C1 segment of cervical spinal cord (tissue), 14 donors: Measurements from ENCODE around the gene EXTL2.
"Not testable (repeated sequence)": the region's sequence is repeated elsewhere in the genome, so short reads cannot be mapped to it uniquely, and the experiment has no call there.

ENCODE experiments used
- DNase-seq, 14 donors: peaks; one replicate each; lab custom pipeline; 2025; lab: John Stamatoyannopoulos, UW

The EXTL2 gene, protein sequence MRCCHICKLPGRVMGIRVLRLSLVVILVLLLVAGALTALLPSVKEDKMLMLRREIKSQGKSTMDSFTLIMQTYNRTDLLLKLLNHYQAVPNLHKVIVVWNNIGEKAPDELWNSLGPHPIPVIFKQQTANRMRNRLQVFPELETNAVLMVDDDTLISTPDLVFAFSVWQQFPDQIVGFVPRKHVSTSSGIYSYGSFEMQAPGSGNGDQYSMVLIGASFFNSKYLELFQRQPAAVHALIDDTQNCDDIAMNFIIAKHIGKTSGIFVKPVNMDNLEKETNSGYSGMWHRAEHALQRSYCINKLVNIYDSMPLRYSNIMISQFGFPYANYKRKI

GRCh38 chr1:100894603-100895539, at the start of gene EXTL2:
EXTL2 (minus strand) TSS chr1:100894842; CDS start chr1:100888757, 6,085 bp downstream.
- DNase-seq, result peak; percentile 36 to 92 (median 79)

DNA sequence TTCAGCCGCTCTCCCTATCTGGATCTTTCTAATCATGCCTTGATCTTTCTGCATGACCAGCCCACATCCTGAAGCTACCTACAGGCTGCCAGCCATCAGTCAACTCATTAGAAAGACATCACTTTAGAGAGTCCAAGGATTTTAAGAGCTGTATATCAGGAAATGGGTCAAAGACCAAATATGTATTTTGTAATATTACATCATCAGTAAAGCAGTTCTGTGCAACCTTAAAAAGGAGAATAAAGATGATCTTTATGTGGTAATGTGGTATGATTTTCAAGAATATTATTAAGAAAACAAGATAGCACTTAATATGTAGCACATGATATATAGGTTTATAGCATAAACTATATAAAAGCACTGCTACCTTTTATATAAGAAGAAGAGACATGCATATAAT, 48.9 kb upstream of the EXTL2 start:
- no peak for DNase-seq

- DNase-seq, result no peak
Observed at GRCh38 chr1:100942304-100943046, 47.8 kb upstream of the EXTL2 start.

- no peak for DNase-seq
Observed at GRCh38 chr1:100941580-100942216, 47.1 kb upstream of the EXTL2 start.

GRCh38 chr1:100941098-100941527, 46.5 kb upstream of the EXTL2 start:
- DNase-seq, result no peak

DNA sequence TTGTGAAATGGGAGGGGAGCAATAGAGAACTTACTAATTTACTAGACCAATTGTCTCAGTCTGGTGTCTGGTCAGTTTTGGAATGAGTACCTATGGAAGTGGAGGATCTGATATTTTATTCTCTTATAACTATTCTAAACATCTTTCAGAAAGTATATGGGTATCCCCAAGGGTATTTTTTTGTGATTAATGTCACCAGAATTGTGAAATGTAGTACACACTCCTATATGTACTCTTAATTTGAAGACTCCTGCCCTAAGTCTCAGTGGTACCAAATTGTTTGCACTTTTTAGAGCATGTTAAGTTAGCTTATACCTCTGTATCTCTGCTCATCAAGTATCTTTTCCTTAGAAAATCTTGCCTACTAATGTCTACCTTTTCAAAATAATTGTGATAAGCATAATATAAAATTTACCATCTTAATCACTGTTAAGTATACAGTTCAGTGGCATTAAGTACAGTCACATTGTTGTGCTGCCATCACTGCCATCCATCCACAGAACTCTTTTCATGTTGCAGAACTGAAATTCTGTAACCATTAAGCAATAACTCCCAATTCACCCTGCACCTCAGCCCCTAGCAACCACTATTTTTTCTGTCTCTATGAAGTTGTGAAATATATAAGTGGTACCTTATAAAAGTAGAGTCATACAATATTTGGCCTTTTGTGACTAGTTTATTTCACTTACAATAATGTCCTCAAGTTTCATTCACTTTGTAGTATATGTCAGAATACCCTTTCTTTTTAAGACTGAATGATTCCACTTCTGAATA, 41.7 kb upstream of the EXTL2 start:
- DNase-seq, result no peak

DNA sequence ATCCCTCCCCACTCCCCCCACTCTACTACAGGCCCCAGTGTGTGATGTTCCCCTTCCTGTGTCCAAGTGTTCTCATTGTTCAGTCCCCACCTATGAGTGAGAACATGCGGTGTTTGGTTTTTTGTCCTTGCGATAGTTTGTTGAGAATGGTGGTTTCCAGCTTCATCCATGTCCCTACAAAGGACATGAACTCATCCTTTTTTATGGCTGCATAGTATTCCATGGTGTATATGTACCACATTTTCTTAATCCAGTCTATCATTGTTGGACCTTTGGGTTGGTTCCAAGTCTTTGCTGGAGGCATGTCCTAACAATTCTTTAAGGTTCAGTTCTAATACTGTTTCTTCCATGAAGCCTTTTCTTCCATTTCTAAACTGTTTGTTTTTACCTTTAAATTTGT, 38.9 kb upstream of the EXTL2 start:
- not testable (repeated sequence) for DNase-seq

DNA sequence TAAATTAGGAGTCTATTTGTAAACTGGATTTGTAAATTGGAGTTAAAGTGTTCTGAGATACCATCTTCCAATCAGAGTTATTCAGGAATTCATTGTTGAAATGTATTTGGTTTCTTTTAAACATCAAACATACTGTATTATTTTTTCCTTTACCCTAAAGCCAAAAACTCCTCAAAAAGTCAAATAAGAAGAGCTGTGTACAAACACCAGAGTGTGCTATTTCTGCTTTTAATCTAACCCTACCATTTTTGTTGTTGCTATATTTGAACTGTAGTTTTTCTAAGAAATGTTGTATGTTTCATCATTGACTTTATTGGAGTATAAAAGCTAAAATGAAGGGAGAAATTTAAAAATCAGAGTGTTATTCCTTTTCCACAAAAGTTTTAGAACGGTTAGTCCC, 37.1 kb upstream of the EXTL2 start:
- no peak for DNase-seq

- DNase-seq, result no peak
Observed at GRCh38 chr1:100930494-100930893, 35.9 kb upstream of the EXTL2 start.

DNA sequence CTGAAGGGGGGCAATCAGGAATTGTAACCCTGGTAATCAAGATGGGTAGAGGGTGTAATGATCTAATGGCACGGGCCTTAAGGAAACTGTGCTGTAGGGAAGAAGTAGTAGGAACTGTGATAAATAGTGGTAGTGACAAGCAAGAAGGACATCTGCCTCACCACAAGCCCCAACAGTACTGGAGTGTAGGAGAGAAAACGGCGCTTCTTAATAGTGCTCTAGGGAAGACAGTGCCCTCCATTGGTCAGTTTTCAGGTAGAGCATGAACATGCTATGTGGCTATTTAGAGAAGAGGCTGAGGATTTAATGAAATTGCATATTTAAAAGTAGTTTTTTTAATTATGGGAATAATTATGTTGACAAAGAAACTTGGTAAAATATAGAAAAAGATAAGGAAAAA, 33.5 kb upstream of the EXTL2 start:
- no peak for DNase-seq

- no peak for DNase-seq
Observed at GRCh38 chr1:100927276-100927675, 32.6 kb upstream of the EXTL2 start.

GRCh38 chr1:100926240-100926639, 31.6 kb upstream of the EXTL2 start:
- DNase-seq, result no peak

DNA sequence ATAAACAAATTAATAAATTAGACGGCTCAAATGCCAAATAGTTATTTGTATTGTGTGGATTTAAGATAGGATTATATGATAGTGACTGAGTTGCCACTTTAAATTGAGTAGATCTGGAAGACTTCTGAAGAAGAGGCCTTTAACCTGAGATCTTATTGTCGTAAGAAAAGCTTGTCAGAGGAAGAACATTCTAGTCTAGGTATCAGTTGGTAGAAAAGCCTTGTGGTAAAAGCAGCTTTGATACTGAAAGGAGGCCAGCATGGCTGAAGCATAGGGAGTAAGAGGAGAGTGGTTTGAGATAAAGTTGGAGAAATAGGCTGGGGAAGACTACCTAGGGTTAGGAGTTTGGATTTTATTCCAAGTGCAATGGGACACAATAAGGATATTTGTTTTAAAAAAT, 30.3 kb upstream of the EXTL2 start:
- DNase-seq, result no peak

- no peak for DNase-seq
Observed at GRCh38 chr1:100924212-100924611, 29.6 kb upstream of the EXTL2 start.

DNA sequence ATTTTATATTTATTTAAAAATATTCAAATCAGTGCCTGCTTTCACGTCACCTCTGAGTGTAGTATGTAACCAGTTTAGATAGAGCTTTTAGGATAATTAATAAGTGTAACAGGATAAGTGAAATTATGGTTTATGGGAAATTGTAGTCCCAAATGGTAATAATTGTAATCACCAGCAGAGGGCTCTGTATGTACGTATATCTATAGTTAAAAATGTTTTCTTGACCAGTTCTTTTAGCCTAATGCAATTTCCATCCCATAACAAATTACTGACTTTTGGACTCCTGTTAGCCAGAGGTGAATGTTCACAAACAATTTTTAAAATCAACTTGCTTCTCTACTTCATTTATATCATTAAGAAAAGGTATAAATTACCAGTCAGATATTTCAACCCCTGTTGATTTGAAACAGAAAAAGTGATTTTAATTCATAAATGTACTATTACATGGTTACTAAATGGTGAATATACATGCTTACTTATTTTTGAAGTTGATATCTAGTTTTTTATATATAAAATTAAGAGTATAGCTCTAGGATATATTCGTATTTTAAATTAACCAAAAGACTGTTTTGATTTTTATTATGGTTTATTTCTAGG, 26.6 kb upstream of the EXTL2 start:
- DNase-seq, result peak in 1 of 14 donors; percentile 7

DNA sequence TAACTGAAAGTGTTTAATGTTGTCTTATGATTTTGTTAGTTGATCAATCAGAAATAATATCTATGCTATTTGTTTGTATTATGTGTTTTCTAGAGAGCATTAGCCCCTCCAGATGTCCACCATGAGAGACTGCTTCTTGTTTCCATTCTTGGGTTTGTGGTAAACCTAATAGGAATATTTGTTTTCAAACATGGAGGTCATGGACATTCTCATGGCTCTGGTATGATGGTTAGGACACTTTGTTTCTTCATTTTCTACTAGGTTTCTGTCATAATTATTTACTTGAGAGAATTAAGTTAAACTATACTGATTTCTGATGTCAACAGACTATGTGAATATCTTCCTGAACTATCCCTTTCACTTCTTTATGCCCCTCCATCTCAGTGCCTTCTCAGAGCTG, 17.4 kb upstream of the EXTL2 start:
- no peak for DNase-seq

DNA sequence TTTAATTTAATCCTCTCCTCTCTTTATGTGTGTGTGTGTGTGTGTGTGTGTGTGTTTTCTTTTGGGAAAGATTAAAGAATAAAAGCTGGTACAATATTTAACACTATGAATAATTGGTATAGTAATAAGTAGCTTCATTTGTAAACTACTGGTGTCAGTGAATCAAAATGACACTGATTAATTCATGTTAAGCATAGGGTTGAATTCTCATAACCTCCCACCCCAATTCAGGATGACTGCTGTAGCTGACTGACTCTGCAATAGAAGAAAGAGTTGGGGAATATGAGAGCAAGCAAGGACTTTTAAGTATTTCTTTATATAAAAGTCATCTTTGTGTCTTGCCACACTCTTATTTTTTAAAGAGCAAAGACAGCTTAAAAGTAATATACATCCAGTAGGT, 14.4 kb upstream of the EXTL2 start:
- no peak for DNase-seq

DNA sequence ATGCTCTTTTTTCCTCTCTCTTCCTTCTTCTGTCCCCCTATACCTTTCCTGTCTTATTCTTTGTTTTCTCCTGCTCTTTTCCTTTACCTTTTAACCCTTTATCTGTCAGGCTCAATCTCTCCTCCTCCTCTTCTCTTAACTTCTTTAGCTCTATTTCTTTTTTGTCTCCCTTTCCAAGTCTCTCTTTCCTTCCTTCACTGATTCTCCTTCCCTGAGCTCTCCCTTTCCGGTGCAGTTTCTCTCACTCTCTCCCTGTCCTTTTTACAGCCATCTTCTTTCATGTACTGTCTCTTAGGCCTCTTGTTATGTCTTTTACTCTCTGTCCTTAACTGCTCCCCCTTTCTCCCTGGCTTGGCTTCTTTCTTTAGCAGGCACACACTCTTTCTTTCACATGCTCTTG, 13.2 kb upstream of the EXTL2 start:
- DNase-seq, result no peak

- no peak for DNase-seq
Observed at GRCh38 chr1:100905181-100905580, 10.5 kb upstream of the EXTL2 start.

DNA sequence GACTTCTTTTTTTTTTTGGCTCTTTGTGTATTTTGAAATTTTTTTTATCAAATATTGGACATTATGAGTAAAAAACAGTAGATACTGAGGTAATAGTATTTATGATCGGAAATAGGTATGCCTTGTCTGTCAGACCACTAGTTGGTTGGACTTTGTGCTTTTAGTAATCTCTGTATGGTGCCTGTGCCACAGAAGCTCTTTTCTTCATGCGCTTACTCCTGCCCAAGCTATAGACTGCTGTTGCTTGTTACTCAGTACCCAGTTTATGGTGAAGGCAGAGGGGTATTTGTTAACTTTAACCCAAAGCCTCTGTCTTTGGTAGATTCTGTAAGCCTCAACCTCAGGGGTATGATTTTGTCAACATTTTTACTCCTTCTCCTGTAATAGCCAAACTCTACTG, 9.9 kb upstream of the EXTL2 start:
- DNase-seq, result no peak
